WERI-Rb-1 (cell line): ENCODE data around the gene UBL7.

Experiments
- DNase-seq: peaks from one replicate; pipeline ENCODE4 v3.0.0-alpha.2; 2020
- H3K27ac ChIP-seq: fragments of 250-450 bp; sonication (Bioruptor Pico); 2 replicates; pipeline ENCODE4 v1.5.1; 2020; ENCODE audit warnings: mild to moderate bottlenecking, moderate library complexity
- H3K27me3 ChIP-seq: fragments of 250-450 bp; sonication (Bioruptor Pico); 2 replicates; pipeline ENCODE4 v1.5.1; 2021; ENCODE audit warnings: mild to moderate bottlenecking, low read depth, moderate library complexity; ENCODE audit not compliant: insufficient read depth, severe bottlenecking
- H3K36me3 ChIP-seq: fragments of 250-450 bp; sonication (Bioruptor Pico); 2 replicates; pipeline ENCODE4 v1.5.1; 2020; ENCODE audit warnings: mild to moderate bottlenecking, moderate library complexity
- H3K4me3 ChIP-seq: 2 replicates; pipeline ENCODE4 v1.5.1; 2011; ENCODE audit warnings: low read depth, mild to moderate bottlenecking, control low read depth, low read length
- H3K9me3 ChIP-seq: fragments of 250-450 bp; sonication (Bioruptor Pico); 2 replicates; pipeline ENCODE4 v1.5.1; 2021; ENCODE audit warnings: mild to moderate bottlenecking, moderate library complexity; ENCODE audit not compliant: severe bottlenecking
- CTCF ChIP-seq: IDR thresholded peaks from 2 replicates; pipeline ENCODE4 v1.5.1; 2011; ENCODE audit warnings: low read depth, mild to moderate bottlenecking, control low read depth, inconsistent platforms, low read length

Gene UBL7

GRCh38 chr15:74445816-74446763 is 14.9 kb downstream of the UBL7 start:
- no peak for TF ChIP-seq CTCF
- Histone ChIP-seq H3K27ac (no peak overlapping the region), H3K27me3 (no peaks in the 10 kb centered on the region), H3K9me3 (no peaks in the 10 kb centered on the region), H3K4me3 (no peak overlapping the region), H3K36me3 (peaks cover 29% of the 10 kb centered on the region)
- no peak for DNase-seq

GRCh38 chr15:74444106-74445062 is 16.6 kb downstream of the UBL7 start:
- no peak overlapping the region for H3K27ac ChIP-seq
- no peaks in the 10 kb centered on the region for H3K9me3 ChIP-seq
- H3K36me3 ChIP-seq = peaks cover 22% of the 10 kb centered on the region
- H3K27me3 ChIP-seq = no peaks in the 10 kb centered on the region
- no peak for DNase-seq
- no peak overlapping the region for H3K4me3 ChIP-seq
- TF ChIP-seq CTCF = no peak

GRCh38 chr15:74443100-74443909 is 17.7 kb downstream of the UBL7 start:
- no peak for DNase-seq
- Histone ChIP-seq H3K27ac (no peak overlapping the region), H3K36me3 (peaks cover 16% of the 10 kb centered on the region), H3K27me3 (no peaks in the 10 kb centered on the region), H3K4me3 (no peak overlapping the region), H3K9me3 (no peaks in the 10 kb centered on the region)
- TF ChIP-seq CTCF = no peak

- H3K27ac ChIP-seq = no peak overlapping the region
- TF ChIP-seq CTCF = no peak
- no peaks in the 10 kb centered on the region for H3K27me3 ChIP-seq
- peaks cover 11% of the 10 kb centered on the region for H3K36me3 ChIP-seq
- H3K9me3 ChIP-seq = no peaks in the 10 kb centered on the region
- no peak overlapping the region for H3K4me3 ChIP-seq
- no peak for DNase-seq
Measured at GRCh38 chr15:74442604-74443003, 18.4 kb downstream of the UBL7 start.

GRCh38 chr15:74442063-74442462 is 18.9 kb downstream of the UBL7 start:
- Histone ChIP-seq H3K27me3 (no peaks in the 10 kb centered on the region), H3K4me3 (no peak overlapping the region), H3K36me3 (peaks cover 7% of the 10 kb centered on the region), H3K27ac (no peak overlapping the region), H3K9me3 (no peaks in the 10 kb centered on the region)
- DNase-seq = no peak
- no peak for TF ChIP-seq CTCF
